Cortex of kidney (tissue), 1 donor: ENCODE data around the gene ATN1.
A peak's percentile ranks its signal among the peaks of the same experiment; 100 is the strongest.

ENCODE experiments used
- DNase-seq: peaks from one replicate; lab custom pipeline; 2025; lab: John Stamatoyannopoulos, UW

ATN1 gene

GRCh38 chr12:6925540-6926279 lies 2.0 kb upstream of the ATN1 start:
- no peak for DNase-seq

- DNase-seq = no peak
Observed at GRCh38 chr12:6928022-6928702, 403 bp downstream of the ATN1 start.

- no peak for DNase-seq
Observed at GRCh38 chr12:6928703-6929407, 1.1 kb downstream of the ATN1 start.

GRCh38 chr12:6929466-6930452 lies 2.0 kb downstream of the ATN1 start:
- DNase-seq = no peak

- no peak for DNase-seq
Observed at GRCh38 chr12:6932766-6933165, 5.0 kb downstream of the ATN1 start.

- DNase-seq = no peak
Observed at GRCh38 chr12:6934110-6934509, 6.4 kb downstream of the ATN1 start.

GRCh38 chr12:6935371-6936193 lies 7.8 kb downstream of the ATN1 start:
- DNase-seq = no peak

GRCh38 chr12:6936194-6936635 lies 8.5 kb downstream of the ATN1 start:
- no peak for DNase-seq

- DNase-seq = no peak
Observed at GRCh38 chr12:6936636-6937480, 9.1 kb downstream of the ATN1 start.

- DNase-seq = peak; percentile 61
Observed at GRCh38 chr12:6937481-6938352, 10.0 kb downstream of the ATN1 start.

GRCh38 chr12:6938353-6939190 lies 10.8 kb downstream of the ATN1 start:
- DNase-seq = no peak

- DNase-seq = no peak
Observed at GRCh38 chr12:6939191-6939540, 11.4 kb downstream of the ATN1 start.

GRCh38 chr12:6941267-6941666 lies 13.5 kb downstream of the ATN1 start:
- no peak for DNase-seq

GRCh38 chr12:6941782-6942181 lies 14.0 kb downstream of the ATN1 start:
- DNase-seq = no peak

- no peak for DNase-seq
Observed at GRCh38 chr12:6942331-6942665, 14.5 kb downstream of the ATN1 start.

GRCh38 chr12:6943389-6943721 lies 15.6 kb downstream of the ATN1 start:
- DNase-seq = no peak

GRCh38 chr12:6943722-6944380 lies 16.1 kb downstream of the ATN1 start, which contains the start of the genes C12orf57 and RNU7-1:
Gene C12orf57 (plus strand): TSS chr12:6944022. CDS start chr12:6944122, 100 bp downstream.
Gene RNU7-1 (plus strand): TSS chr12:6943816.
- no peak for DNase-seq
